ENCODE results near the gene TGFB1.
"Not testable (repeated sequence)": the region's sequence is repeated elsewhere in the genome, so short reads cannot be mapped to it uniquely, and the experiment has no call there.

The TGFB1 gene

DNA sequence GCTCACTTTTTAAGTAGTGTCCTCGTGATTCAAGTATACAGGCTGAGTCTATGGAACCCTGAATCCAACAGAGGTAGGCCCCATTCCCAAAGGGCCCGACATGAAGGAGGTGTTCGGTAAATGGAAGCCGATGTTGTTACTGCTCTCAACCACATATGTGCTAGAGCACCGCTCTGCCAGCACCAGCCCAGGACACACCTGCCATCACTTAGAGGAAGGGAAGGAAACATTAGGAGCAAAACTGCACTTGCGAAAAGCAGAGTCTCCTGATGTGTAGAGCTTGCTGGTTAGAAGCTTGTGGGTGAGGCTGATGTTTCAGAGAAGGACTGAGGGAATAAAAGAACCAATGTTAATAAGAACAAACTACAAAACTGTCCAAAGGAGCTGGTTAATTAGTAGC, 53.2 kb downstream of the TGFB1 start:
- no peak for DNase-seq

DNA sequence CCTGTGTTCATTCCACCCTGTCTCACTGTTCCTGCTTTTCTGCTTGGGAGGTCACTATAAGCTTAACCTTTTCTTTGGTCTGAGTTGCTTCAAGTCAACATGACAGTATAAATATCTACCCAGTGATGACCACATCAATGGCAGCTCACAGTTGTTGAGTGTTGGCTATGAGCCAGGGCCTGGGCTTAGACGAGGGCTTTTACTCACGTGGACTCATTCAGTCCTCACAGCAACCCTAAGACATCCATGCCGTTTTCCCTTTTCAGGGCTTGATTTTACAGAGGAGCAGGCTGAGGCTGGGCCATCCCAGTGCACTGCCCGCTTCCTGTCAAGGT, 54.0 kb downstream of the TGFB1 start:
- peak in 3 of 14 donors; percentile 6 to 10 (median 8) for DNase-seq

DNA sequence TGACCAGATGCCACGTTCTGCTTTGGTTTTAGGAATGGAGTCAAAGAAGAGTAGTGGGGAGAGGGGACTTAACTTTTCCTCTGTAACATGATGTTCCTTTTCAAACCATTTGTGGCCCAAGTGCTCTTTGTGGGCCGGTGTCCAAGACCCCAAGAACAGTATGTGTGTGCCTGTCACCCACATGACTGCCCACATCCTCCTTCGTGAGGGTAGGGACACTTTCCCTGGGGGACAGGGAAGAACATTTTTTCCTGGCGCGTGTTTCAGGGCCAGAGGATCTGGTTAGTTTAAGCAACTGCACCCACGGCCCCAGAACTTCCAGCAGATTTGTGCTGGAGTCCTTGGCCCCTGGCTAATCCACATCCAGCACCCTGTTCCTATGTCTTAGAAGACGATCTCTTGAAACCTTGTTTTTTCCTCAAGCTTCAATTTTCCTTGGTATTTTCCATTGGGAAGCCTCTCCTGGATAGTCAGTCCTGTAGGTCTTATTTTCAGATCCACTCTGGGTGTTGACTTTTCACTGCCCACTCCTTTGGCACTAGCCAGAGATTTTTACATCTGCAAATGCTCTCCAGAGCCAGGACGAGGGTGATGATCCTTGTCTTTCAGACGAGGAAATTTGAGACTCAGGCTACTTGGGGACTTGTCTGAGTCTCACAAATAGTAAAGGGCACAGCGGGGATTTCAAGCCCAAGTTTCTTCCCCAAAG, 54.5 kb downstream of the TGFB1 start:
- peak in 2 of 14 donors; percentile 10 to 39 for DNase-seq

DNA sequence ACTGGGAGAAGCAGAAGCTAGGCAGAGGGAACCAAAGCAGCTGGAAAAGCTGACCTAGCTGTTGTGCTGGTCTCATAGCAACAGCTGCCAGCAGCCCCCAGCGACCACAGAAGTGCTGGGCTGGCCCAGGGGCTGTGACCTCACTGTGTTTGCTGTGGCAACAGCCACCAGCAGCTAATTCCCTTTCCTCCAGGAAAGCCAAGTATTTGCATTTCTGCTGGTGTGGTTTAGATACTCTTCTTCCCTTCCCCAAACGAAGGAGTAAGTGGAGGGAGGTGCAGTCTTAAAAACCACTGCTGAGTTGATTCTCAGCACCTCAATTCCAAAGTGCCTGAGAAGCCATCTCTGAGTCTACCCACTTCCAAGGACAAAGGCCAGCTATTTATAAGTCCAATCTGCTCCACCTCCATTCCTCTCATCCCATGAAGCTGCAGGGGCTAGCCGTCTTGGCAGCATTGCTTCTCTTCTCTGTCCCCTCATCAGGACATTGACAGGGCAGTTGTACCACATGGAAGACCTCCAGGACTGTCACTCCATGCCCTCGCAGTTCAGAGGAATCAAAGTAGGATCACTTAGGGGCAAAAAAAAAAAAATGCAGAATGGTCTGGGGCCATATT, 55.3 kb downstream of the TGFB1 start:
- peak in 7 of 14 donors; percentile 3 to 43 (median 25) for DNase-seq

DNA sequence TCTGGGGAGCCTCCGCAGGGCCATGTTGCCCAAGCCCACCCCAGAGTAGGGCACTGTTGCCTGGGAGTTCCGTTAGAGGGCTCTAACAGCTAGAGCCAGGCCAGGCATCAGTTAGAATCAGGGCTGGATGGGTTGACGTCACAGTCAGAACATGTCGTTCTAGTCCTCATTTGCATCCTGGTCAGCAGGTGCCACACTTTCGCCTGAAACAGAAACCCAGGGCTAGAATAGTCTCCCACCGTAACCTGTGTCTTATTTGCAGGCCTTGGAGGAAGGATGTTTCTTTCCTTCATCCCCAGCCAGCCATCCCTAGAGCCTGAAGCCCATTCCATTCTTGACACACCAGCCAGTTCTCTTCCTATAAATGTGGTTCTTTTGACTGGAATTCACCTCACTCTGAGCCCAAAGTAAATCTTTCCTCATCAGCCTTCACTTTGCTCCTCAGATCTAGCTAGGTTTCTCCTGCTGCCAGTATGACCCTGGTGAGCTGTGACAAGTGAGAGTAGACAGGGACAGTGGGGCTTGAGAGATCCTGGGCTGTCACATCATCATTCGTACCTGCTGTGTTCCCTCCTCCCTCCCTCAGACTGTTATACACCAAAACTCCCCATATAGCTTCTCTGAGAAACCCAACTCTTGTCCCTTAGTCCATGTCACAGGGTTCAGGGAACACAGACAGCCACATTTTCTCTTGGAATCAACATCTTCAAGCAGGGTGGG, 55.9 kb downstream of the TGFB1 start:
- DNase-seq = peak in 1 of 14 donors; percentile 27

DNA sequence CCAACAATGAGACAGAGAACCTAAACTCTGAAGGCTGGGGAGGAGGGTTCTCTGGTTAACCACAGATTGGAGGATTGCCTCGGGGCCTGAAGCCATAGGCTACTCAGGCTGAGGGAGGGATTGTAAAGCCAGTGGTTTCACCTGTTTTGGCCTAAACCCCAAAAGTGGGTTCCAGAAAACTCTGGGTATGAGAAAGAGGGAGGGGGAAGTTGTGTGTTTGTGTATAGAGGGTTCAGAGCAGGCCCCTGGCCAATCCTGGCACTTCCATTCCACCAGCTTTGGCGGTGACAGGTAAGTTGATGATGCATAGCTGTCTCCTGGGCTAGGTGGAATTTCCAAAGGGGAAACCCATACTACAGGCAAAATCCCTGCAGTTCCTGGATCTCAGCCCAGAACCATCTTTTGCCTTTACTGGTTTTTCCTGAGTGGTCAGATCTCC, 57.3 kb downstream of the TGFB1 start:
- DNase-seq = no peak

DNA sequence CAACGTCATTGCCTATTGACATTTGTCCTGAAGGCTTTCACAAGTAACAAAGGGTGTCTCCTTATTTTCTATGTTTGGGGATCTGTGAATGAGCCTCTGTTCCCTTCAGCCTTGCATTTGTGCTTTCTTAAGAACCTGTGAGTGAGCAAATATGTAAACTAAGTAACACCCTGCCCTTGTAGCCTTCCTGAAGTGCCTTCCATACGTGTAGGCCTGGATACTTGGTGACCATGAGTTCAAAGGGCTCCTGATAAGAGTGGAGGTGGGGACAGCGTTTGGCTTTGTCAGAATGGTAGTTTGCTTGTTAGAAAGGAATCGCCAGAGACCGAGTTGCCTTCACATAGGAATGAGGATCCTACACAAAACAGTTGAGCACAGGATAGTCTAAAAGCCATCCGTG, 58.2 kb downstream of the TGFB1 start:
- no peak for DNase-seq

DNA sequence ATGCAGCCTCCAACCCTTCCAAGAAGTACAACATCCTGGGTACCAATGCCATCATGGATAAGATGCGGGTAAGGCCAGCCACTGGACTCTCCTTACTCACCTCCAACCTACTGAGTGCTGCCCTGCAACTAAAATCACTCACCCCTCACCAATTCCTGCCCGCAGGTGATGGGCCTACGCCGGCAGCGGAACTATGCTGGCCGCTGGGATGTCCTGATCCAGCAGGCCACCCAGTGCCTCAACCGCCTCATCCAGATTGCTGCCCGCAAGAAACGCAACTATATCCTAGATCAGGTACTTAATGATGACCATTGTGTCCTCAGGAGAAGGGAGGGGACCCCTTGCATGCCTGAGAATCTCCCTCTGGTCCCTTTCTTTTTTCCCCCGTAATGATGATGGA, 59.3 kb downstream of the TGFB1 start:
- DNase-seq = no peak

DNA sequence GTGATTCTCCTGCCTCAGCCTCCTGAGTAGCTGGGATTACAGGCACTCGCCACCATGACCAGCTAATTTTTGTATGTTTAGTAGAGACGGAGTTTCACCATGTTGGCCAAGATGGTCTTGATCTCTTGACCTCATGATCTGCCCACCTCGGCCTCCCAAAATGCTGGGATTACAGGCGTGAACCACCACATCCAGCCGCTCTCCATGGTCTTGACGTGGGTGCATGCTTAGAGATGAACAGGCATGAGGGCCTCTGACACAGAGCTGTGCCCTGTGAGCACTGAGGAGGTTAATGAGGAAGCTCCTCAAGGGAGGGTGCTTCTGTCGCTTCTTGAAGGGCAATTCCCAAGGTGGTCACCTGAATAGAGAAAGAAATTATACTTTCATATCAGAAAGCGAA, 63.9 kb downstream of the TGFB1 start:
- not testable (repeated sequence) for DNase-seq

DNA sequence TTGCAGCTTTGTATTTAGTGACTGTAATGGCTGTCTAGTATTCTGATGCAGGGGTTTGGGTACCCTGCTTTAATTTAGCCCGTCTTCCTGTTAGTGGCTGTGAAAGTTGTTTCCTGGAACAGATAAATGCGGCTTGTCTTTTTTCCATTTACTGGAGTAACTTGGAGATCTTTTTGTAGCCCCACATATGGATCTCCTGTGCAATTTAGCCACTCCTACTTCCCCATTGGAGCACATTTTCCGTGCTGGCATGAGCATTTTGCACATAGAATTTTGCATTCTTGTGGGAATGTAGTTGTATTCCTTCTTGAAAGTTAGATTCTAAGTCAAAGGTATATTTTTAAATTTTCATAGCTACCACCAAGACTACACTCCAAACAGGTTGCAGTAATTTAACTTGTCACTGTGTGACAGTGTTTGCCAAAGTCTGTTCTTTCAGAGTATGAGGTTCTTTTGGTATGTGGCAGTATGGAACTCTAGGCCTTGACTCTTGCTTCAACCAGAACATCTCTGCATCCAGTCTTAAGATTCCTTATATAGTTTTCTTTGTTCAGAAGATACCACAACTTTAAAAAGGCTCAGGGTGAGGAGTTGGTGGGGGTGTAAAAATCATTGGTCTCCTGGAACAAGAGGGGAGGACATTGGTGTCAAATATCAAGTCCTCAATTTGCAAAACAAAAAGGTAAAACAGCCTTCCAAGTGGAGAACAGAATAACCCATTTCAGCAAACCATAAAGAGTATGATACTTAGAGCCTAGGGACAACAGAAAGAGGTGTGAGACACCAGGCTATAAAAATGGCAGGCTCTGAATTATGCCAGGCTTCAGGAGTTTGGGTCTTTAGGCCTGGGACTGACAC, 64.8 kb downstream of the TGFB1 start:
- no peak for DNase-seq
